Esophagus squamous epithelium (tissue), 5 donors: ENCODE measurements around the gene CLP1. TPM values are rescaled to one million over a fixed set of nuclear protein-coding genes. Genes with fewer than 3 reads are reported as not detected.

Experiments
- DNase-seq: peaks from one replicate; lab custom pipeline; 2025; lab: John Stamatoyannopoulos, UW
- H3K27ac ChIP-seq, 4 donors: fragments of 200-600 bp; sonication (generic); one replicate each; pipeline ENCODE4 v1.5.1; 2016 to 2019; ENCODE audit warnings: mild to moderate bottlenecking in 1 of 4
- H3K27me3 ChIP-seq, 4 donors: fragments of 200-600 bp; sonication (generic); 1 replicate in 3 of 4; 2 replicates in 1 of 4; pipeline versions ENCODE4 v1.5.1 to v1.6.0; 2017 to 2021; ENCODE audit warnings: antibody characterized with exemption in 1 of 4
- H3K36me3 ChIP-seq, 3 donors: fragments of 200-600 bp; sonication (generic); one replicate each; pipeline ENCODE4 v1.5.1; 2016 to 2019
- H3K4me1 ChIP-seq, 3 donors: fragments of 200-600 bp; sonication (generic); one replicate each; pipeline ENCODE4 v1.5.1; 2017 to 2019
- H3K4me3 ChIP-seq, 4 donors: fragments of 200-600 bp; sonication (generic); 1 replicate in 3 of 4; 2 replicates in 1 of 4; pipeline ENCODE4 v1.5.1; 2016 to 2019; ENCODE audit warnings: mild to moderate bottlenecking in 2 of 4, moderate library complexity in 1 of 4
- H3K9me3 ChIP-seq, 3 donors: fragments of 200-600 bp; sonication (generic); one replicate each; pipeline ENCODE4 v1.5.1; 2016 to 2019
- POLR2A ChIP-seq, 4 donors: fragments of 450-650 bp; IDR thresholded peaks; one replicate each; pipeline ENCODE4 v1.6.1; 2017; ENCODE audit warnings: antibody characterized with exemption in 4 of 4, mild to moderate bottlenecking in 4 of 4, moderate library complexity in 3 of 4
- WGBS, 2 donors: methylation state at CpG; one replicate each; pipeline ENCODE4 v1.1.5; 2018; 5-methylcytosine and 5-hydroxymethylcytosine counted together
- intact Hi-C: fragments of 100-400 bp; cut with DNase I; formaldehyde crosslinking; loops from one replicate; pipeline ENCODE4 v1.15.0; 2022
- small RNA-seq, 4 donors: library from RNA; depleted of rRNA; stranded (forward); fragments of <200 nt; gene quantifications; one replicate each; pipeline ENCODE3, GENCODE V24; 2016
- total RNA-seq, 4 donors: library from RNA; depleted of rRNA; stranded (reverse); fragments of >200 nt; gene quantifications; one replicate each; pipeline ENCODE4 v1.1.0, GENCODE V29; 2016
- TF ChIP-seq, protein P1 (sequence below), 6 experiments: fragments of 450-650 bp in 4 of 6; fragments of 200-600 bp in 2 of 6; sonication (generic) in 2 of 6; IDR thresholded peaks; one replicate each; pipeline ENCODE4 v1.5.1; 2016 to 2019; ENCODE audit warnings: antibody characterized with exemption in 6 of 6, mild to moderate bottlenecking in 4 of 6, moderate library complexity in 4 of 6
- donor health status: DM: yes; HTN: yes; CAD: no.

The CLP1 gene
- total RNA-seq, 4 donors from 2014 or later: 9.5 to 26.6 (median 14.7) TPM

GRCh38 chr11:57709802-57710367 is 52.3 kb downstream of the CLP1 start:
- no peak for DNase-seq
- Histone ChIP-seq H3K27me3 (no peaks in the 10 kb centered on the region), H3K4me3 (no peak overlapping the region), H3K36me3 (peaks cover 0 to 26% (median 2%) of the 10 kb centered on the region in 3 donors), H3K27ac (no peak overlapping the region), H3K4me1 (peaks cover 24 to 46% (median 28%) of the 10 kb centered on the region in 3 donors), H3K9me3 (no peaks in the 10 kb centered on the region)
- intact Hi-C loops: no loop called here
- no peak for TF ChIP-seq POLR2A (IDR thresholded peaks at IDR 0.05)
- TF ChIP-seq, protein P1, sequence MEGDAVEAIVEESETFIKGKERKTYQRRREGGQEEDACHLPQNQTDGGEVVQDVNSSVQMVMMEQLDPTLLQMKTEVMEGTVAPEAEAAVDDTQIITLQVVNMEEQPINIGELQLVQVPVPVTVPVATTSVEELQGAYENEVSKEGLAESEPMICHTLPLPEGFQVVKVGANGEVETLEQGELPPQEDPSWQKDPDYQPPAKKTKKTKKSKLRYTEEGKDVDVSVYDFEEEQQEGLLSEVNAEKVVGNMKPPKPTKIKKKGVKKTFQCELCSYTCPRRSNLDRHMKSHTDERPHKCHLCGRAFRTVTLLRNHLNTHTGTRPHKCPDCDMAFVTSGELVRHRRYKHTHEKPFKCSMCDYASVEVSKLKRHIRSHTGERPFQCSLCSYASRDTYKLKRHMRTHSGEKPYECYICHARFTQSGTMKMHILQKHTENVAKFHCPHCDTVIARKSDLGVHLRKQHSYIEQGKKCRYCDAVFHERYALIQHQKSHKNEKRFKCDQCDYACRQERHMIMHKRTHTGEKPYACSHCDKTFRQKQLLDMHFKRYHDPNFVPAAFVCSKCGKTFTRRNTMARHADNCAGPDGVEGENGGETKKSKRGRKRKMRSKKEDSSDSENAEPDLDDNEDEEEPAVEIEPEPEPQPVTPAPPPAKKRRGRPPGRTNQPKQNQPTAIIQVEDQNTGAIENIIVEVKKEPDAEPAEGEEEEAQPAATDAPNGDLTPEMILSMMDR (IDR thresholded peaks at IDR 0.05): no peak
- WGBS, 2 donors: 89 to 91% methylated on average over 4 to 5 of the region's 5 CpGs

Small RNA genes within 50 kb of the gene (small RNA-seq; reads per million reads assigned to genes)
- gene MIR130A: 206 to 339 (median 270) reads per million in 4 donors

Other genes starting within 250 kb of the CLP1 start
- 10 to 100 TPM; 54.1 to 90.9 (median 75.6) TPM for gene SLC43A3, start 230.6 kb upstream of the CLP1 start, total RNA-seq
- gene RTN4RL2, start 197.2 kb upstream of the CLP1 start, total RNA-seq: 1 to 10 TPM in 2 of 4 donors, under 1 TPM in 2; 0.66 to 1.1 (median 0.90) TPM
- 10 to 100 TPM in 1 of 4 donors, 1 to 10 TPM in 3; 1.8 to 11.4 (median 4.1) TPM for gene SLC43A1, start 142.1 kb upstream of the CLP1 start, total RNA-seq
- gene TIMM10, start 127.0 kb upstream of the CLP1 start, total RNA-seq: 10 to 100 TPM; 33.0 to 47.3 (median 38.7) TPM
- gene SMTNL1, start 120.2 kb upstream of the CLP1 start, total RNA-seq: not detected
- 10 to 100 TPM; 11.0 to 46.4 (median 22.0) TPM for gene UBE2L6, start 90.1 kb upstream of the CLP1 start, total RNA-seq
- gene SERPING1, start 60.1 kb upstream of the CLP1 start, total RNA-seq: 100 to 1,000 TPM in 2 of 4 donors, 10 to 100 TPM in 1, 1 to 10 TPM in 1; 9.6 to 376 (median 78.4) TPM
- gene YPEL4, start 7.8 kb upstream of the CLP1 start, total RNA-seq: under 1 TPM in 2 of 4 donors, not detected in 2; 0.56 to 0.95 TPM
- 10 to 100 TPM; 61.4 to 98.4 (median 76.7) TPM for gene ZDHHC5, start 10.4 kb downstream of the CLP1 start, total RNA-seq
- 10 to 100 TPM in 2 of 4 donors, 1 to 10 TPM in 2; 8.0 to 21.2 (median 9.8) TPM for gene MED19, start 54.5 kb downstream of the CLP1 start, total RNA-seq
- gene TMX2, start 54.8 kb downstream of the CLP1 start, total RNA-seq: 10 to 100 TPM; 44.0 to 82.0 (median 70.9) TPM
- 100 to 1,000 TPM in 2 of 4 donors, 10 to 100 TPM in 2; 75.2 to 166 (median 112) TPM for gene SELENOH, start 83.7 kb downstream of the CLP1 start, total RNA-seq
- not detected for gene BTBD18, start 94.1 kb downstream of the CLP1 start, total RNA-seq
- gene CTNND1, start 104.0 kb downstream of the CLP1 start, total RNA-seq: 100 to 1,000 TPM; 230 to 308 (median 271) TPM